HG02981 (cell line): Measurements from ENCODE around the gene OR52E6.

Source experiments
- ATAC-seq: cut with Tn5 transposase; IDR thresholded peaks from one replicate; pipeline ENCODE4 v1.9.1; 2021; ENCODE audit warnings: mild to moderate bottlenecking, moderate library complexity; ENCODE audit not compliant: unreplicated experiment

Gene OR52E6

GRCh38 chr11:5841797-5842196 is at the start of gene OR52E6:
OR52E6 (minus strand) TSS chr11:5841897; CDS start chr11:5841897, 0 bp downstream.
- no peak for ATAC-seq

GRCh38 chr11:5891216-5891800 is 49.6 kb upstream of the OR52E6 start:
- no peak for ATAC-seq

GRCh38 chr11:5887661-5888060 is 46.0 kb upstream of the OR52E6 start:
- ATAC-seq, result no peak

- ATAC-seq, result no peak
Measured at GRCh38 chr11:5887172-5887571, 45.5 kb upstream of the OR52E6 start.

- ATAC-seq, result no peak
Measured at GRCh38 chr11:5881756-5882155, 40.1 kb upstream of the OR52E6 start.

- ATAC-seq, result no peak
Measured at GRCh38 chr11:5880329-5880728, 38.6 kb upstream of the OR52E6 start, which contains the start of gene OR52E4. OR52E4 (plus strand) TSS chr11:5880629; CDS start chr11:5884293, 3,664 bp downstream.

- ATAC-seq, result no peak
Measured at GRCh38 chr11:5878564-5878963, 36.9 kb upstream of the OR52E6 start.

GRCh38 chr11:5865826-5866225 is 24.1 kb upstream of the OR52E6 start:
- ATAC-seq, result no peak

GRCh38 chr11:5857590-5857989 is 15.9 kb upstream of the OR52E6 start, which contains the start of gene OR52E8:
OR52E8 (minus strand) TSS chr11:5857690; CDS start chr11:5857690, 0 bp downstream.
- ATAC-seq, result no peak

GRCh38 chr11:5851002-5851401 is 9.3 kb upstream of the OR52E6 start:
- ATAC-seq, result no peak

GRCh38 chr11:5847711-5848110 is 6.0 kb upstream of the OR52E6 start:
- no peak for ATAC-seq

GRCh38 chr11:5846701-5847100 is 5.0 kb upstream of the OR52E6 start:
- ATAC-seq, result no peak

- no peak for ATAC-seq
Measured at GRCh38 chr11:5837695-5838094, 4.0 kb downstream of the OR52E6 start.

GRCh38 chr11:5833446-5833845 is 8.3 kb downstream of the OR52E6 start:
- ATAC-seq, result no peak

GRCh38 chr11:5831196-5831829 is 10.4 kb downstream of the OR52E6 start:
- ATAC-seq, result no peak

GRCh38 chr11:5818245-5818886 is 23.3 kb downstream of the OR52E6 start:
- no peak for ATAC-seq

- peak; percentile 50 for ATAC-seq
Measured at GRCh38 chr11:5815534-5815933, 26.2 kb downstream of the OR52E6 start.

- ATAC-seq, result no peak
Measured at GRCh38 chr11:5809905-5810795, 31.5 kb downstream of the OR52E6 start.

- peak; percentile 31 for ATAC-seq
Measured at GRCh38 chr11:5809122-5809519, 32.6 kb downstream of the OR52E6 start.

GRCh38 chr11:5808500-5809121 is 33.1 kb downstream of the OR52E6 start, which contains the start of gene OR52N2:
OR52N2 (plus strand) TSS chr11:5808924; CDS start chr11:5820336, 11,412 bp downstream.
- ATAC-seq, result peak; percentile 89
